OCI-M2 (cell line): ENCODE data around the gene CAMK2G.

Experiments used
- DNase-seq: peaks from one replicate; lab custom pipeline; 2025; ENCODE audit not compliant: unreplicated experiment; lab: John Stamatoyannopoulos, UW

The CAMK2G gene

GRCh38 chr10:73865107-73865458 is 9.3 kb downstream of the CAMK2G start:
- no peak for DNase-seq

DNA sequence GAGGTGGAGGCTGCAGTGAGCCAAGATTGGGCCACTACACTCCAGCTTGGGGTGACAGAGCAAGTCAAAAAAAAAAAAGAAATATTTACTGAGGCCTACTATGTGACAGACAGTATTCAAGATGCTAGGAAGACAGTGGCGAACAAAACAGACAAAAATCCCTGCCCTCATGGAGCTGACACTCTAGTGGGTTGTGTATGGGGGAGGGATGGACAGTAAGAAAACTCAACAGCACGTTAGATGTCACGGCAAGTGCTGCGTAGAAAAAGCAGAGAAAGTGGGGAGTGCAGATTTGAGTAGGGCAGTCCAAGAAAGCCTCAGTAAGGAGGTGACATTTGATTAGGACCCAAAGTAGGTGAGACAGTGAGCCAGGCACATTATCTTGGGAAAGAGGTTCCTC is 10.1 kb downstream of the CAMK2G start:
- no peak for DNase-seq

DNA sequence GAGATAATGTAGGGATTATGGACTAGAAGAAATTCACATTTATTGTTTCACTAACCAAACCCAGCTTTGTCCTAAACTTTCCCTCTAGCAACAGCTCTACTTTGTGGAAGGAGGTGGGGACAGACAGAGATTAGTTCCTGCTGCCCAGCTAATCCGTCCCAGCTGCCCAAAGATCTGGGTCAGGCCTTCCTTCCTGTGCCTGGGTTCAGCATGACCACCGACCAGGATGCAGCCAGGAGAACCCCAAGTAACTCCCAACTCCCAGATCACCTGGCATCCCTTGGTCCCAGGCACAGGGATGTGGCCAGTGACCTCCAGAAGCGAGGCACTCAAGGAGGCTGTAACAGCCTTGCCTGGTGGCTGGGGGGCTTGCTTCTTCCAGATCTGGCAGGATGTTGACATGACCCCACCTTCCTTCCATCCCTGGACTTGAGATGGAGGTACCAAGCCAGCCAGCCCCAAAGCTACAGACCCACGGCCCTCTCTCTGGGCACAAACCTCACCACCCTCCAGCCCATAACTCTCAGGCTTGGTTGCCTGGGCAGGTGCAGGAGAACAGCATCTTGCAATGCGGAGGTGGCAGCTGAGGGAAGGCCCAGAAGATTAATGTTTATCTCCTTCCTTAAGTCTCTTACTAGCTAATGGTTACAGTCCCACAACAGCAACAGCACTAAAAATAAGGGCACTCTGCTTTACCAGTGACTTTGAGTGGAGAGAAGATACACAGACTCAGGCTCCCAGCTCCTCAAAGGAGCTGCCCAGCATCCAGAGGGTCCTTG is 11.1 kb downstream of the CAMK2G start:
- DNase-seq: no peak

DNA sequence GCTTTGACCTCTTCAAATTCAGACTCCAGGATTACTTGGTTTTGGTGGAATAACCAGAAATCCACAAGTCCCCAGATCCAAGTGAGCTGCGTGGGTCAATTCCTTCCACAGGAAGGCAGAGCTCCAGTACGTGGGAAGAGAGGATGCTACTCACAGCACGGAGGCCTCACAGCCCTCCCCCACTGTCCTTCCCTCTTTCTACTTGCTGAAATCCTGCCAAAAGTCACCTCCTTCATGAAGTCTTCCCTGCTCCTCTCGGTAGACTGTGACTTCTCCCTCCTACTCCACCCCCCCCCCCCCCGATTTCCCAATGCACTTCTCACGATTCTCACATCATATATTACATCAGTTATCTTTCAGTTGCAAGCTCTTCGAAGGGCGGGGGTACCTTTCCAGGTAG is 12.3 kb downstream of the CAMK2G start:
- no peak for DNase-seq

GRCh38 chr10:73859784-73860491 is 14.4 kb downstream of the CAMK2G start:
- no peak for DNase-seq

GRCh38 chr10:73859428-73859783 is 14.9 kb downstream of the CAMK2G start:
- no peak for DNase-seq

GRCh38 chr10:73858750-73859427 is 15.5 kb downstream of the CAMK2G start:
- no peak for DNase-seq

DNA sequence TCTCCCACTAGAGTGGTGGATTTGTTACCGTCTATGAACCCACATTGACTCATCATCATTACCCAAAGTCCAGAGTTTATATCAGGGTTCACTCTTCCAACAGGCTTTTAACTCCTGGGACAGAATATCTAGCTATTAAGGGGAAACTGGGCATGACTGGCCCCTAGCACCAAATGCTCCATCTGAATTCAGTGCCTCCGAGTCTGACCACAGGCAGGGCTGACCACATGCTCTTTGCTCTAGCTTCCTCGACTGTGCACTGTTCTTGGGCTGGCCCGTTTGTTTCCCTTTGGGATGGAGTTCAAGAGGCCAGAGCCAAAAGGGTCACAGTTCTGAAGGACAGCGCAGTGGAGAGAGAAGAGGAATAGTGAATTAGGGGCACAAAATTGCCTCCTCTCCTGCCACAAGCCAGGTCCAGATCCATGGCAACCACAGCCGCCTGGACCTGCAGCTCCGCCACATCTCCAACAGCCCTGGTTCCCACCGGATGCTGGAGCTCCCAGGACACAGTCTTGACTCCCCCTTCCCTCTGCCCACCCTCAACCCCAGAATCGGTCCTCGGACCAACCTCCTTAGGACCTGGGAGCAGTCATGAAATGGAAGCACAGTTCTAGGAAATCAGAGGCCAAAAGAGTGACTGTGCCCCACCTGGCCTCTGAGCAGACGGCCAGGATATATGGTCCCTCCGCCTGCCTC is 16.2 kb downstream of the CAMK2G start:
- no peak for DNase-seq

- no peak for DNase-seq
Observed at GRCh38 chr10:73857446-73857845, 16.9 kb downstream of the CAMK2G start.

DNA sequence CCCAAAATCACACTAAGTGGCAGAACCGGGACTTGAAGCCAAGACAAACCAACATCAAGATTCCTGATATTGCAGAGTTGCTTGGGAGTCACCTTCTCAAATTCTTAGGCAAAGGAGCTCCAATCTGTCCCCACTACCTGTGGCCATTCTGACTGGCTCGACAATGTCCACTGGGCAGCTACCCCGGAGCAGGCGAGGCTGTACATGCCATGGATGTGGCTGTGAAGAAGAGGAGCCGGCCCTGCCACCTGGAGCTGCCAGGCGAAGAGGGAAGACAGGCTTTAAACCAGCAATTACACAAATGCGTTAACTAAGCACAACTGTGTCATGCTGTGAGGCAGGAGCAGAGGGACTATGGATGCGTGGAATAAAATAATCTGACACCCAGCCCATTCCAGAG is 18.1 kb downstream of the CAMK2G start:
- DNase-seq: no peak

DNA sequence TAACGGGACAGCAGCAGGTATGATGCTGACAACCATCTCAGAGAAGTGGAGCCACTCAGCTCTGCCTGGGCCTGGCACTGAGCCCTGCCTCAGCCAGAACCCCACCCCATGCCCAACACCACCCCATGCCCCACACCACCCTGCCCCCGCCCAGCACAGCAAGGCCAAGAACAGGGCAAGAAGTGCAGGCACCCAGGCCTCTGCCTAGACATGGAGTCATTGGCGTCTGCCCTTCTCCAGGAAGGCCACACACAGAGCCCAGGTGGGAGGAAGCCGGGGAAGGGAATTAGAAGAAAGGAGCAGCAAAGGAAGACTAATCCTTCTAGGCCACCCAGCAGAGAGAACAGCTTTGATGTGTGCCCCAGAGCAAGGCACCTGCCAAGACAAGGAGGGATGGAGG is 18.9 kb downstream of the CAMK2G start:
- DNase-seq: no peak

- no peak for DNase-seq
Observed at GRCh38 chr10:73854310-73854709, 20.0 kb downstream of the CAMK2G start.

DNA sequence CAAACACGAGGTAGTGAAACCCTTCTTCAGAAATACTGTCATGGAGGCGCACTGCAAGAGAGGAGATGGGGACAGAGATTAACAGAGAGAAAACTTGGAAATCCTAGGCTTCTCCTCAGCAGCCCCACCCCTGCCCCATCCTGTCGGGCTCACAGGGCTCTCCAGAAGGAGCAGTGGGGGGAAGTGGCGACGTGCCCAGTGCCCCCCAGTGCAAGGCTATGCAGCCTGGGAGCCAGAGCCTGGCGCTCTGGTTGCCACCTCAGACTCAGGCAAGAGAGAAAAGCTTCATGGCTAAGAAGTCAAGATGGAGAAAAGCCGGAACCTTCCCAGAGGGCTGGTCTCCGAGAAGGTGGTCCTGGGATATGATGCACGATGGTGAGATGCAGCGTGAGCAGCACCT is 21.2 kb downstream of the CAMK2G start:
- no peak for DNase-seq

DNA sequence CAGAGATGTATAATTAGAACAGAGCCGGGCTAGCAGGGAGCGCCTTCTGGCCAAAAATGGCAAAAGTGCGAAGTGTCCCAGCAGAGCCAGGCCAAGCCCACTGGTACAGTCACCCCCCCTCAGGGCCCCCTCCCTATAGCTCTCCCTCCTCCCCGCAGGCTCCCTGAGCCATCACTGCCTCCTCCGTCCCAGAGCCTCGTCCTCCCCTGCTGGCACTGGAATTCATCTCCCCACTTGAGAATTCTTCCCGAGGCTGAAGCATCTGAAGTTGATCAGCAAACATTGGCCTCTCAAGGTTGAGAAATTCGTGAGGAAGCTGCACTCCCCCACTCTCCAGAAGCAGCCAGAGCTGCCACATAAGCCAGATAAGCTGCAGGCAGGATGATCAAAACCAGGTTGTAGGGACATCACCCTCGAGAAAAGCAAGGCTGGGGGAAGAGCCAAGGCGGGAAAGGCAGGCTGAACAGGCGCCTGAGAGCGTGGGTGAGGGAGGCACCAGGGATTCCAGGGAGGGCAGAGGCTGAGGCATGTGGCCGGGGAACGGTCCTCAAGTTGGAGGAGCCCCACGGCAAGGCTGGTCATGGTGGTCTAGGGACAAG is 23.4 kb downstream of the CAMK2G start:
- no peak for DNase-seq

DNA sequence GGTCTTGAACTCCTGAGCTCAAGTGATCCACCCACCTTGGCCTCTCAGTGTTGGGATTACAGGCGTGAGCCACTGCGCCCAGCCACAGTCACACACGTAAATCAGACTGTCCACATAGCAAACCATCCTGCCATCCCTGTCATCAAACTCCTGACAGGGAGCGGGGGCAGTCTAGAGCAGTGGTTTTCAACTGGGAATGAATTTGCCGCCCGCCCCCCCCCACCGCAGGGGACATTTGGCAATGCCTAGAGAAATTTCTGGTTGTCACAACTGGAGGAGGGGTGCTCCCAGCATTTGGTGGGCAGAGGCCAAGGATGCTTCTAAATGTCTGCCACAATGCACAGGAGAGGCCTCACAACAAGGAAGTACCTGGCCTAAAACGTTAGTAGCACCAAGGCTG is 24.1 kb downstream of the CAMK2G start:
- DNase-seq: no peak

DNA sequence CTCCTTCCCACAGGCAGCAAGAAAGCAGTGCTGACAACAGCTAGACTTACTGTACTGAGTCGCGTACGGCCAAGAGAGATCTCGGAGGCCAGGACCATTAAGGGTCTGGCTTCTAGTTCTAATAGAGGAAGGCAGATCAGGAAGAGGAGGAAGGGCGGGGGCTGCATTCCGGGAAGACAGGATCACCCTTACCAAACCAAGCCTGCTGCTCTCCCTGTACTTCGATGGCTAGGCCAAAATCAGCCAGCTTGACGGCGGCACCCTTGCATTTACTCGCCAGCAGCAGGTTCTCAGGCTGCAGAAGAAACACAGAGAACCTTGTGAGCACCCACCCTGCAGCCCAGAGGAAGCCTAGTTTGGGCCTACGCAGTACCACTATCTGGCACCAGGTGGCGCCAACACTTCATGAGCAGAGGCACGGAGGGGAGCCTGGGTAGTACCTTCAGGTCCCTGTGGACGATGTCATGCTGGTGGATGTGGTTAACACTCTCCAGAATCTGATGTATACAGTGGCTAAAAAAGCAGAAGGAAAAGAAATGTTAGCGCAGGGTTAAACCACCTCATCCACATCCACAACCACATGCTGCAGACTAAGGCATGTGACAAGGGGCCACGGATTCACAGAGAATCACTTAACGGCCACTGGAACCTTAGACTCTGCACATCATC is 25.4 kb downstream of the CAMK2G start:
- DNase-seq: peak; percentile 36

- no peak for DNase-seq
Observed at GRCh38 chr10:73847031-73847430, 27.3 kb downstream of the CAMK2G start.

DNA sequence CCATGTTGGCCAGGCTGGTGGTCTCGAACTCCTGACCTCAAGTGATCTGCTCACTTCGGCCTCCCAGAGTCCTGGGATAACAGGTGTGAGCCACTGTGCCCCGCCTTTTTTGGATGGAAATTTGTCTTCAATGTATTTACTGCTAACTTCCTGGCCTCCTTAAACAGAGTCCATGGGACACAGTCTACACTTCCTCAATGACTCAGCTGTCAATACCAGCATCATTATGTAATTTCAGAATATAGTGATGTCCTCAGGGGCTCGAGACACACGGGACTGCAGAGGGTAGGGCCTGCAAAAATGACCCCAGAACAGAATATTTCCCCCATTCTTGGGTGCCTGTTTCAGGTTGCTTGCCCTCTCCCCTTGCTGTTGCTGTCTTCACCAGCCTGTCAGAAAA is 31.1 kb downstream of the CAMK2G start:
- DNase-seq: no peak

- DNase-seq: no peak
Observed at GRCh38 chr10:73842349-73842748, 32.0 kb downstream of the CAMK2G start.

DNA sequence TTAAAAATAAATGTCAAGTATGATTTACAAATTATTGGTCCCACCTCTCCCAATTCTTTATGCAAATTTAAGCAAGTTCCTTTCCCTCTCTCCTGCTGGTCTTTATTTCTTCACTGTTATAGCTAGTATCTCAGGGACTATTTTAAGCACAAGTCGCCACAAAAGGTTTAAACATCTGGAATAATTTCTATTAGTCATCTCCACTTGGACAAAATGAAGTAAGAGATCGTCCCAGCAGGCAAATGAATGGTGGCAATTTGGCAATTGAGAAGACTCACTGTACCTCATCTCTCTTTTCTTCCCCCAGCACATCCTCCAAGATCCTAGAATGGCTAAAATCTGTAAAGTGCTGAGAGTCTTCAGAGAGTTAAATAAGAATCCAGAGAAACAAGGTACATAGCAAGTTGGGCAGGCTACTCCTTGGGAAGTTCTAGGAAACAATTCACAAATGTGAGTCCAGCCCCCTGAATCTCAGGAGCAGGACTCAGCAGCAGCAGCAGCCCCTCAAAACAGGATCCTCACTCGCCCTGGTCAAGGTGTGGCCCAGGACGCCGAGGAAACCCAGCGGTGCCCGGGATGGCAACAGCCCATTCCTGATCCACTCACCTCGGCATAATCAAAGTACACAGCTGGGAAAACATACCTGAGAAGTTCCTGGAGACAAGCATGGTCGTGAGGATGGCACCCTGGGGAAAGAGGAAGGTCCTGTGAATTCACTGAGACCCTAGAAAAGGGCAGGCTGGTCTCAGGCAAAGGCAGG is 32.6 kb downstream of the CAMK2G start:
- no peak for DNase-seq
